ENCODE data around the gene OXNAD1.

DNA sequence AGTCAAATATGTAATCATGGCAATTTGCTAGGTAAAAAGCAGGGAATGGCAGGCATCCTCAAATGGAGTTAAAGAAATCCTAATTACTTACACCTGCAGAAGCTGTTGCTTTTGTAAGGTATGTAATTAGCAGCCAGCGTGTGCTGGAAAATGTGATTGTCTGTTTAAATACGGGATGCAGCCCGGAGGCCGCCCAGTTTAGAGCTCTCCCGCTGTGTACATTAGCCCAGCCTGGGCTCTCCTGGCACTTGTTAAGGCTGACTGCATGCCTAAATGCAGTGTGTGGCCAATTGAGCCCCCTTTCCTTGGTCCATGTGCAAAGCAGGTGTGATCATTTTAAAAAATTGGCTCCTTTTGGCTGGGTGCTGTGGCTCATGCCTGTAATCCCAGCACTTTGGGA lies 9.3 kb upstream of the OXNAD1 start:
- TF ChIP-seq POLR2A (IDR thresholded peaks at IDR 0.05): no peak
- TF ChIP-seq, protein P1, sequence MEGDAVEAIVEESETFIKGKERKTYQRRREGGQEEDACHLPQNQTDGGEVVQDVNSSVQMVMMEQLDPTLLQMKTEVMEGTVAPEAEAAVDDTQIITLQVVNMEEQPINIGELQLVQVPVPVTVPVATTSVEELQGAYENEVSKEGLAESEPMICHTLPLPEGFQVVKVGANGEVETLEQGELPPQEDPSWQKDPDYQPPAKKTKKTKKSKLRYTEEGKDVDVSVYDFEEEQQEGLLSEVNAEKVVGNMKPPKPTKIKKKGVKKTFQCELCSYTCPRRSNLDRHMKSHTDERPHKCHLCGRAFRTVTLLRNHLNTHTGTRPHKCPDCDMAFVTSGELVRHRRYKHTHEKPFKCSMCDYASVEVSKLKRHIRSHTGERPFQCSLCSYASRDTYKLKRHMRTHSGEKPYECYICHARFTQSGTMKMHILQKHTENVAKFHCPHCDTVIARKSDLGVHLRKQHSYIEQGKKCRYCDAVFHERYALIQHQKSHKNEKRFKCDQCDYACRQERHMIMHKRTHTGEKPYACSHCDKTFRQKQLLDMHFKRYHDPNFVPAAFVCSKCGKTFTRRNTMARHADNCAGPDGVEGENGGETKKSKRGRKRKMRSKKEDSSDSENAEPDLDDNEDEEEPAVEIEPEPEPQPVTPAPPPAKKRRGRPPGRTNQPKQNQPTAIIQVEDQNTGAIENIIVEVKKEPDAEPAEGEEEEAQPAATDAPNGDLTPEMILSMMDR (IDR thresholded peaks at IDR 0.05): no peak
